DND-41 (cell line): ENCODE results near the gene PCDHB8.
"Not testable (repeated sequence)": the region's sequence is repeated elsewhere in the genome, so short reads cannot be mapped to it uniquely, and the experiment has no call there.

ENCODE experiments used
- ATAC-seq: fragments of 200-7000 bp; cut with Tn5 transposase; 3 replicates; pipeline ENCODE4 v1.9.1; 2021; ENCODE audit warnings: low read depth; ENCODE audit not compliant: insufficient read depth
- DNase-seq: peaks from one replicate; pipeline ENCODE4 v3.0.0-alpha.2; 2020
- H2AFZ ChIP-seq: 2 replicates; pipeline ENCODE4 v1.6.0; 2012; ENCODE audit warnings: low read depth, low read length
- H3K27ac ChIP-seq: 2 replicates; pipeline ENCODE4 v1.5.1; 2012; ENCODE audit warnings: low read length, inconsistent platforms
- H3K27me3 ChIP-seq: fragments of 200-600 bp; sonication (generic); 2 replicates; pipeline ENCODE4 v1.6.0; 2012; ENCODE audit warnings: low read length, mild to moderate bottlenecking, inconsistent platforms; ENCODE audit not compliant: insufficient read depth, poor library complexity
- H3K36me3 ChIP-seq: 2 replicates; pipeline ENCODE4 v1.5.1; 2012; ENCODE audit warnings: low read length, inconsistent platforms; ENCODE audit not compliant: insufficient read depth
- H3K4me1 ChIP-seq: 2 replicates; pipeline ENCODE4 v1.5.1; 2012; ENCODE audit warnings: mild to moderate bottlenecking, low read length; ENCODE audit not compliant: insufficient read depth
- H3K4me2 ChIP-seq: 2 replicates; pipeline ENCODE4 v1.6.0; 2012; ENCODE audit warnings: mild to moderate bottlenecking, moderate library complexity, low read length, inconsistent platforms; ENCODE audit not compliant: insufficient read depth
- H3K4me3 ChIP-seq, 2 experiments: fragments of 200-600 bp in 1 of 2; shearing (Covaris generic) in 1 of 2; 2 replicates each; pipeline ENCODE4 v1.5.1; 2012 to 2016; ENCODE audit warnings: inconsistent platforms in 2 of 2, low read length in 2 of 2, mild to moderate bottlenecking in 2 of 2, low read depth in 1 of 2, moderate library complexity in 1 of 2
- H3K79me2 ChIP-seq: 2 replicates; pipeline ENCODE4 v1.6.0; 2012; ENCODE audit warnings: low read length, inconsistent platforms; ENCODE audit not compliant: insufficient read depth
- H3K9ac ChIP-seq: 2 replicates; pipeline ENCODE4 v1.6.0; 2012; ENCODE audit warnings: low read depth, mild to moderate bottlenecking, inconsistent platforms, low read length, moderate library complexity
- H3K9me3 ChIP-seq: 2 replicates; pipeline ENCODE4 v1.5.1; 2012; ENCODE audit warnings: low read length, moderate library complexity, mild to moderate bottlenecking, inconsistent platforms; ENCODE audit not compliant: insufficient read depth, severe bottlenecking
- H4K20me1 ChIP-seq: 2 replicates; pipeline ENCODE4 v1.6.0; 2012; ENCODE audit warnings: low read length; ENCODE audit not compliant: insufficient read depth
- EZH2 ChIP-seq: IDR thresholded peaks from 3 replicates; pipeline ENCODE4 v1.6.1; 2012; ENCODE audit warnings: borderline replicate concordance, low read depth, mild to moderate bottlenecking, moderate library complexity, low read length, inconsistent platforms; ENCODE audit not compliant: severe bottlenecking
- TF ChIP-seq, protein P1 (sequence below): IDR thresholded peaks from 2 replicates; pipeline ENCODE4 v1.5.1; 2012; ENCODE audit warnings: borderline replicate concordance, low read length, moderate library complexity, mild to moderate bottlenecking; ENCODE audit not compliant: poor library complexity, severe bottlenecking; ENCODE audit errors: extremely low read depth

Gene PCDHB8

DNA sequence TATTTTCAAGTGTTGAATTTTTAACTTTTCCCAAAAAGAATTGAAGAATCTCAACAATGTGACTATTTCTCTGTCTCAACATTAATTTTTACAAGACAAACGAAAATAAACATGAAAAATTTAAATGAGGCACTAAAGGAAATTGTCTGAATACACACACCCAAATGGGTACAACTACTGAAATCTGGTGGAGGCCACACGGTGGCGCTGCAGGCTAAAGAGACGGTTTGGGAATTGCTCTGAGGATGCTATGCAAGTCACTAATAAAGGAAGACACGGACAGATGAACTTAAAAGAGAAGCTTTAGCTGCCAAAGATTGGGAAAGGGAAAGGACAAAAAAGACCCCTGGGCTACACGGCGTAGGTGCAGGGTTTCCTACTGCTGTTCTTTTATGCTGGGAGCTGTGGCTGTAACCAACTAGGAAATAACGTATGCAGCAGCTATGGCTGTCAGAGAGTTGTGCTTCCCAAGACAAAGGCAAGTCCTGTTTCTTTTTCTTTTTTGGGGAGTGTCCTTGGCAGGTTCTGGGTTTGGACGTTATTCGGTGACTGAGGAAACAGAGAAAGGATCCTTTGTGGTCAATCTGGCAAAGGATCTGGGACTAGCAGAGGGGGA lies 14.6 kb downstream of the PCDHB8 start, which contains the start of gene PCDHB10:
Gene PCDHB10 (plus strand): TSS at position 244 of the 616 bp plus-strand sequence. CDS start 200 bp downstream, at position 444.
- ATAC-seq (peak; percentile 71; the same call in 2 of the 3 replicates), DNase-seq (peak; percentile 56)
- H3K27ac ChIP-seq: no peak within 1 kb of the TSS
- TF ChIP-seq, protein P1, sequence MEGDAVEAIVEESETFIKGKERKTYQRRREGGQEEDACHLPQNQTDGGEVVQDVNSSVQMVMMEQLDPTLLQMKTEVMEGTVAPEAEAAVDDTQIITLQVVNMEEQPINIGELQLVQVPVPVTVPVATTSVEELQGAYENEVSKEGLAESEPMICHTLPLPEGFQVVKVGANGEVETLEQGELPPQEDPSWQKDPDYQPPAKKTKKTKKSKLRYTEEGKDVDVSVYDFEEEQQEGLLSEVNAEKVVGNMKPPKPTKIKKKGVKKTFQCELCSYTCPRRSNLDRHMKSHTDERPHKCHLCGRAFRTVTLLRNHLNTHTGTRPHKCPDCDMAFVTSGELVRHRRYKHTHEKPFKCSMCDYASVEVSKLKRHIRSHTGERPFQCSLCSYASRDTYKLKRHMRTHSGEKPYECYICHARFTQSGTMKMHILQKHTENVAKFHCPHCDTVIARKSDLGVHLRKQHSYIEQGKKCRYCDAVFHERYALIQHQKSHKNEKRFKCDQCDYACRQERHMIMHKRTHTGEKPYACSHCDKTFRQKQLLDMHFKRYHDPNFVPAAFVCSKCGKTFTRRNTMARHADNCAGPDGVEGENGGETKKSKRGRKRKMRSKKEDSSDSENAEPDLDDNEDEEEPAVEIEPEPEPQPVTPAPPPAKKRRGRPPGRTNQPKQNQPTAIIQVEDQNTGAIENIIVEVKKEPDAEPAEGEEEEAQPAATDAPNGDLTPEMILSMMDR: peak; percentile 77
- no peak for TF ChIP-seq EZH2
- no peak within 1 kb of the TSS for H3K4me2 ChIP-seq
- H2AFZ ChIP-seq: no peak within 1 kb of the TSS
- no peaks in the 10 kb centered on the region for H4K20me1 ChIP-seq
- H3K36me3 ChIP-seq: no peaks in the 10 kb centered on the region
- H3K4me3 ChIP-seq: no peak within 1 kb of the TSS
- no peaks in the 10 kb centered on the region for H3K79me2 ChIP-seq
- H3K9ac ChIP-seq: no peak within 1 kb of the TSS
- H3K27me3 ChIP-seq: no peaks in the 10 kb centered on the region
- no peaks in the 10 kb centered on the region for H3K4me1 ChIP-seq
- peaks cover 9% of the 10 kb centered on the region for H3K9me3 ChIP-seq

DNA sequence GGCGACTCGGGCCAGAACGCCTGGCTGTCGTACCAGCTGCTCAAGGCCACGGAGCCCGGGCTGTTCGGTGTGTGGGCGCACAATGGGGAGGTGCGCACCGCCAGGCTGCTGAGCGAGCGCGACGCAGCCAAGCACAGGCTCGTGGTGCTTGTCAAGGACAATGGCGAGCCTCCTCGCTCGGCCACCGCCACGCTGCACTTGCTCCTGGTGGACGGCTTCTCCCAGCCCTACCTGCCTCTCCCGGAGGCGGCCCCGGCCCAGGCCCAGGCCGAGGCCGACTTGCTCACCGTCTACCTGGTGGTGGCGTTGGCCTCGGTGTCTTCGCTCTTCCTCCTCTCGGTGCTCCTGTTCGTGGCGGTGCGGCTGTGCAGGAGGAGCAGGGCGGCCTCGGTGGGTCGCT lies 16.7 kb downstream of the PCDHB8 start:
- not testable (repeated sequence) for H2AFZ ChIP-seq, H3K9ac ChIP-seq, H3K27ac ChIP-seq, H3K4me2 ChIP-seq, H3K4me1 ChIP-seq, H4K20me1 ChIP-seq, H3K4me3 ChIP-seq, H3K36me3 ChIP-seq, ATAC-seq, H3K27me3 ChIP-seq, H3K79me2 ChIP-seq, DNase-seq
- H3K9me3 ChIP-seq: peaks cover 14% of the 10 kb centered on the region

DNA sequence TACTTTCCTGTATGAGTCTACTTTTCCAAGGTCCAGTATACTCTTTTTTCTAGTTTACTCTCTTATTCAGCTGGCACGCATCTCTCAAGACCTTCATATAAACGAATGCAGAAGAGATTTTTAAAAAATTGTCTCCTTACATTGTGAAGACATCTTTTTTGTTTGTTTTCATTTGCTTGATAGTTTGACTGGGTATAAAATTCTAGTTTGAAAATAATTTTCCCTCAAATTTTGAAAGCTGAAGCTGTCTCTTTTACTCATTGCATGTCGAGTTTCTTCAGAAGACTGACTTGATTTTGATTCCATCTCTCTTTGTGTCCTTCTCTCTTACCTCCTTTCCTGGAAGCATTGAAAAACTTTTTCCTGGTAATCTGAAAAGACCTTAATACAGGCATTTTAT lies 18.8 kb downstream of the PCDHB8 start:
- no peaks in the 10 kb centered on the region for H3K36me3 ChIP-seq
- H3K27ac ChIP-seq: no peak overlapping the region
- H3K9me3 ChIP-seq: peaks cover 14% of the 10 kb centered on the region
- H3K27me3 ChIP-seq: no peaks in the 10 kb centered on the region
- H4K20me1 ChIP-seq: no peaks in the 10 kb centered on the region
- ATAC-seq: no peak
- H2AFZ ChIP-seq: no peak overlapping the region
- no peak overlapping the region for H3K4me3 ChIP-seq
- TF ChIP-seq, protein P1: no peak
- H3K4me2 ChIP-seq: no peak overlapping the region
- H3K4me1 ChIP-seq: no peaks in the 10 kb centered on the region
- no peak overlapping the region for H3K9ac ChIP-seq
- H3K79me2 ChIP-seq: no peaks in the 10 kb centered on the region
- DNase-seq: no peak

GRCh38 chr5:141199359-141200235 lies 22.0 kb downstream of the PCDHB8 start, which contains the start of gene PCDHB11:
PCDHB11 (plus strand) TSS chr5:141199627; CDS start chr5:141199775, 148 bp downstream.
- no peak for ATAC-seq
- Histone ChIP-seq H3K36me3 (no peaks in the 10 kb centered on the region), H3K4me2 (no peak within 1 kb of the TSS), H3K27ac (no peak within 1 kb of the TSS), H3K27me3 (no peaks in the 10 kb centered on the region), H3K79me2 (no peaks in the 10 kb centered on the region), H3K4me3 (no peak within 1 kb of the TSS), H2AFZ (no peak within 1 kb of the TSS), H3K9ac (no peak within 1 kb of the TSS), H4K20me1 (no peaks in the 10 kb centered on the region), H3K4me1 (no peaks in the 10 kb centered on the region), H3K9me3 (peaks cover 14% of the 10 kb centered on the region)
- no peak for TF ChIP-seq EZH2
- TF ChIP-seq, protein P1: peak; percentile 48
- no peak for DNase-seq

GRCh38 chr5:141201126-141201525 lies 23.5 kb downstream of the PCDHB8 start:
- H3K9ac ChIP-seq, H3K4me3 ChIP-seq, H3K79me2 ChIP-seq, ATAC-seq, H3K36me3 ChIP-seq, H3K4me1 ChIP-seq, H3K4me2 ChIP-seq, H3K27me3 ChIP-seq, DNase-seq, H2AFZ ChIP-seq, H3K27ac ChIP-seq, H4K20me1 ChIP-seq: not testable (repeated sequence)
- peaks cover 11% of the 10 kb centered on the region for H3K9me3 ChIP-seq
